Transverse colon (tissue), 4 donors: Measurements from ENCODE around the gene DHRS4.

ENCODE experiments used
- EP300 ChIP-seq: sonication (generic); formaldehyde crosslinking; IDR thresholded peaks from one replicate; pipeline ENCODE4 v1.6.1; 2017; ENCODE audit warnings: antibody characterized with exemption, low read depth
- POLR2A ChIP-seq: fragments of 450-650 bp; IDR thresholded peaks from one replicate; pipeline ENCODE4 v1.6.1; 2016; ENCODE audit warnings: antibody characterized with exemption, mild to moderate bottlenecking, moderate library complexity
- POLR2AphosphoS5 ChIP-seq, 3 donors: sonication (generic); formaldehyde crosslinking; IDR thresholded peaks; one replicate each; pipeline ENCODE4 v1.6.1; 2016; ENCODE audit warnings: antibody characterized with exemption in 3 of 3
- TF ChIP-seq, protein P1 (sequence below), 5 experiments: fragments of 200-600 bp in 3 of 5; fragments of 450-650 bp in 2 of 5; sonication (generic) in 3 of 5; IDR thresholded peaks; 1 replicate in 2 of 5; 2 replicates in 3 of 5; pipeline ENCODE4 v1.5.1; 2016 to 2017; ENCODE audit warnings: antibody characterized with exemption in 5 of 5, inconsistent platforms in 3 of 5, mild to moderate bottlenecking in 2 of 5, moderate library complexity in 1 of 5

DNA sequence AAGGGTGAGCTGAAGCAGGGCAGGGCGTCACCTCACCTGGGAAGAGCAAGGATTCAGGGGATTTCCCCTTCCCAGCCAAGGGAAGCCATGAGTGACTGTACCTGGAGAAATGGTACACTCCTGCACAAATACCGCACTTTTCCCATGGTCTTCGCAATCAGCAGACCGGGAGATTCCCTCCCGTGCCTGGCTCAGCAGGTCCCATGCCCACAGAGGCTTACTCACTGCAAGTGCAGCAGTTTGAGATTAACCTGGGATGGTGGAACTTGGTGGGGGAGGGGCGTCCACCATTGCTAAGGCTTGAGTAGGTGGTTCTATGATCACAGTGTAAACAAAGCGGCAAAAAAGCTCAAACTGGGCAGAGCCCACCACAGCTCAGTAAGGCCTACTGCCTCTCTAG lies 11.0 kb upstream of the DHRS4 start:
- TF ChIP-seq POLR2A (no peak), POLR2AphosphoS5 (IDR thresholded peaks at IDR 0.05) (no peak), EP300 (no peak)
- TF ChIP-seq, protein P1, sequence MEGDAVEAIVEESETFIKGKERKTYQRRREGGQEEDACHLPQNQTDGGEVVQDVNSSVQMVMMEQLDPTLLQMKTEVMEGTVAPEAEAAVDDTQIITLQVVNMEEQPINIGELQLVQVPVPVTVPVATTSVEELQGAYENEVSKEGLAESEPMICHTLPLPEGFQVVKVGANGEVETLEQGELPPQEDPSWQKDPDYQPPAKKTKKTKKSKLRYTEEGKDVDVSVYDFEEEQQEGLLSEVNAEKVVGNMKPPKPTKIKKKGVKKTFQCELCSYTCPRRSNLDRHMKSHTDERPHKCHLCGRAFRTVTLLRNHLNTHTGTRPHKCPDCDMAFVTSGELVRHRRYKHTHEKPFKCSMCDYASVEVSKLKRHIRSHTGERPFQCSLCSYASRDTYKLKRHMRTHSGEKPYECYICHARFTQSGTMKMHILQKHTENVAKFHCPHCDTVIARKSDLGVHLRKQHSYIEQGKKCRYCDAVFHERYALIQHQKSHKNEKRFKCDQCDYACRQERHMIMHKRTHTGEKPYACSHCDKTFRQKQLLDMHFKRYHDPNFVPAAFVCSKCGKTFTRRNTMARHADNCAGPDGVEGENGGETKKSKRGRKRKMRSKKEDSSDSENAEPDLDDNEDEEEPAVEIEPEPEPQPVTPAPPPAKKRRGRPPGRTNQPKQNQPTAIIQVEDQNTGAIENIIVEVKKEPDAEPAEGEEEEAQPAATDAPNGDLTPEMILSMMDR (IDR thresholded peaks at IDR 0.05): no peak
